T-helper 2 cell treated with Interferon-gamma antibody and Interleukin-4, amounts not matched to agents 100 ng/mL and 5 ng/mL, for 36 hours (primary cell): ENCODE data around the gene SUB1. TPM values are rescaled to one million over a fixed set of nuclear protein-coding genes. Genes with fewer than 3 reads are reported as not detected.
"Not testable (repeated sequence)": the region's sequence is repeated elsewhere in the genome, so short reads cannot be mapped to it uniquely, and the experiment has no call there.

Source experiments
- intact Hi-C: fragments of 100-400 bp; cut with micrococcal nuclease; formaldehyde crosslinking; loops from one replicate; pipeline ENCODE4 v1.15.1; 2023
- total RNA-seq: library from RNA; stranded (reverse); gene quantifications from 2 replicates; pipeline ENCODE4 v1.2.3, GENCODE V29; 2022

Gene SUB1
- 417 and 427 TPM in 2 replicates for total RNA-seq

- intact Hi-C loops = loop anchor here (1.0 to 2.0 kb wide), 6 partner anchors 48 to 855 kb away; partner anchors contain the start of genes GOLPH3, TARS1 and ZFR
These were observed at the start of gene SUB1 for GRCh38 chr5:32585446-32586275. SUB1 (plus strand) TSS chr5:32585557; CDS start chr5:32588513, 2,956 bp downstream.

- intact Hi-C loops = loop anchor here (5.0 kb wide), 1 partner anchor 364 kb away; the partner anchor contains the start of gene GOLPH3
These were observed 49.1 kb upstream of the SUB1 start for GRCh38 chr5:32536246-32536645.

DNA sequence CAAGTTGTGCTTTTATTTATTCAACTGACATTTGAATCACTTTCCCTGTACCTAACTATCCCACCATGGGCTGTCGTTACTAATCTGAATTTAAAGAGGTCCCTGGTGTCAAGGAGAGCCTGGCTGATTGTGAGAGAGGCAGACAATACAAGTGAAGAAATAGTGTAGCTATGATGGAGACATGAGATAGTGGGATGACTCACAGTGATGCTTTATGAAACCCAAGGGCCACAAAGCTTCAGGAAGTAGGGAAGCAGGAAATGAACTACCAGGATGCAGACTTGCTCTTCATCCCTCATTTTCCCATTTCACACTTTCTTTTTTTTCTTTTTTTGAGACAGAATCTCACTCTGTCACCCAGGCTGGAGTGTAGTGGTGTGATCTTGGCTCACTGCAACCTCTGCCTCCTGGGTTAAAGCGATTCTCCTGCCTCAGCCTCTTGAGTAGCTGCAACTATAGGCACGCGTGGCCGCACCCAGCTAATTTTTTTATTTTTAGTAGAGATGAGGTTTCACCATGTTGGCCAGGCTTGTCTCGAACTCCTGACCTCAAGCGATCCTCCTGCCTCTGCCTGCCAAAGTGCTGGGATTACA is 47.8 kb upstream of the SUB1 start:
- intact Hi-C loops = loop anchor here (1.0 to 5.0 kb wide), 2 partner anchors 48 to 365 kb away; partner anchors contain the start of genes GOLPH3 and SUB1

GRCh38 chr5:32538031-32538547 is 47.3 kb upstream of the SUB1 start:
- intact Hi-C loops = loop anchor here (5.0 kb wide), 1 partner anchor 366 kb away; the partner anchor contains the start of gene GOLPH3

DNA sequence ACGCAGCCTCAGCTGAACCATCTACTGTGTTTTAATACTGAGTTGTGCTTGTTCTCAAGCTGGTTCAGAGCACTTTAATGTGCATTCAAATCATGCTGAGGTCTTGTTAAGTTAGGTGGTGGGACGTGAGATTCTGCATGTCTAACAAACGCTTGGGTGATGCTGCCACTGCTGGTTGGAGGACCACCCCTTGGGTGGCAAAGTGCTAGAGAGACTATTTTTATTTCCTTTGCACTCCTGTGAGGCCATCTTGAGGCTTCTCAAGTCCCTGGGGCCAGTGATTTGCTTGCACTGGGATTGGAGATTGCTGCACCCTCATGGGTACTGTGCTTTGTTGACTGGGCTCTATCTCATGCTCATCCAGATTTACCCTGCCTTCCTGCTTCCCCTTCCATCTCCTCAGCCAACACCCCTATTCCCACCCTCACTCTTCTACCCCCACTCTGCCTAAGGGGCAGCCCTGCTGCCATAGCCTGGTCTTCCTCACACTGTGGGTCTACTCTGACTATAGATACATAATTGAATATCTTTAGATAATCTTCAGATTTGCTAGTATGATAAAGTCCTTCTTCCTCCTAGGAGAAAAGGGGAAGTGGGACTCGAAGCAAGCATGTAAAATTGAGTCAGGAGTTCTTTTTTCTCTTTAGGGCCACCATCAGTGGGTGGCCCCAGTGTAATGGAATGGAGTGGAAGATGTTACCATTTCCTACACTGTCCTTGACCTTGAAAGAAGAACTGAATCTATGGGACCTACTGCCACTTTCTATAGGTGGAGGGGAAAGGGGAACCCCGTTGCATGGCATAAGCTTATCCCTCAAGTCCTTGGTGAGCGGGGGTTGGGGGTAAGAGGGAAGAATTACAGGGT is 45.1 kb upstream of the SUB1 start:
- intact Hi-C loops = loop anchor here (5.0 kb wide), 1 partner anchor 368 kb away; the partner anchor contains the start of gene GOLPH3

GRCh38 chr5:32541241-32541640 is 44.1 kb upstream of the SUB1 start:
- intact Hi-C loops = no loop called here

GRCh38 chr5:32542216-32543059 is 42.9 kb upstream of the SUB1 start:
- intact Hi-C loops = loop anchor here (1.0 kb wide), 1 partner anchor 11 kb away; no protein-coding TSS in a partner anchor

DNA sequence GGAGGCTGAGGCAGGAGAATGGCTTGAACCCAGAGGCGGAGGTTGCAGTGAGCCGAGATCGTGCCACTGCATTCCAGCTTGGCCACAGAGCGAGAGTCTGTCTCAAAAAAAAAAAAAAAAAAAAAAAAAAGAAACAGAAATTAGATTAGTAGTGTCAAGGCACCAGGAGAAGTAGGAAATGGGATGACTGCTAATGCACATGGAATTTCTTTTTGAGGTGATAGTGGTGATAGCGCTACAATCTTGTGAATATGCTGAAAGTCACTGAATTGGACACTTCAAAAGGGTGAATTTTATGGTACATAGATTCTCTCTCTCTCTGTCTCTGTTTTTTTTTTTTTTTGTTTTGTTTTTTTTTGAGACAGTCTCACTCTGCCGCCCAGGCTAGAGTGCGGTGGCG is 42.1 kb upstream of the SUB1 start:
- intact Hi-C loops = no loop called here

- intact Hi-C loops = no loop called here
These were observed 40.1 kb upstream of the SUB1 start for GRCh38 chr5:32545102-32545800.

DNA sequence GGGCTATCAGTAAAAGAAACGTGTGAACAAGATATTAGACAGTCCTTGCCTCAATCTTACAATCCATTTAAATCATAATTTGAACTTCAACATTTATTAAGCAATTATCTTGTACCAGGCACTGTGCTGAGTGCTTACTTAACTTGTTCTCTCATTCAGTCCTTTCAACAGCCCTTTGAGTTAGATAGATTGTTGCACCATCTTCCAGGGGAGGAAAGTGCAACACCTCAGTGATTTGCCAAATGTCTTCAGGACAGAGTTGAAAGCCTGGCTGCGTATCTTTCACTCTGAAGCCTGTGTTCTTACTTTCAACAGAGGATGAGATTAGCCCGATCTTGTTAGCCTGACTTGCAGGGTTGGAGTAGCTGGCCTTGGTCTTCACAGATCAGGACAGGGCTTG is 34.2 kb upstream of the SUB1 start:
- intact Hi-C loops = no loop called here

GRCh38 chr5:32551865-32552264 is 33.5 kb upstream of the SUB1 start:
- intact Hi-C loops = no loop called here

DNA sequence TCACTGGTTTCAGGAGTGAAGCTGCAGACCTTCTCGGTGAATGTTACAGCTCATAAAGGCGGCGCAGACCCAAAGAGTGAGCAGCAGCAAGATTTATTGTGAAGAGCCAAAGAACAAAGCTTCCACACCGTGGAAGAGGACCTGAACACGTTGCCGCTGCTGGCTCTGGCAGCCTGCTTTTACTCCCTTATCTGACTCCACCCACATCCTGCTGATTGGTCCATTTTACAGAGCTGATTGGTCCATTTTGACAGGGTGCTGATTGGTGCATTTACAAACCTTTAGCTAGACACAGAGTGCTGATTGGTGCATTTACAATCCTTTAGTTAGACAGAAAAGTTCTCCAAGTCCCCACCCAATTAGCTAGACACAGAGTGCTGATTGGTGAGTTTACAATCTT is 32.9 kb upstream of the SUB1 start:
- intact Hi-C loops = not testable (repeated sequence)

DNA sequence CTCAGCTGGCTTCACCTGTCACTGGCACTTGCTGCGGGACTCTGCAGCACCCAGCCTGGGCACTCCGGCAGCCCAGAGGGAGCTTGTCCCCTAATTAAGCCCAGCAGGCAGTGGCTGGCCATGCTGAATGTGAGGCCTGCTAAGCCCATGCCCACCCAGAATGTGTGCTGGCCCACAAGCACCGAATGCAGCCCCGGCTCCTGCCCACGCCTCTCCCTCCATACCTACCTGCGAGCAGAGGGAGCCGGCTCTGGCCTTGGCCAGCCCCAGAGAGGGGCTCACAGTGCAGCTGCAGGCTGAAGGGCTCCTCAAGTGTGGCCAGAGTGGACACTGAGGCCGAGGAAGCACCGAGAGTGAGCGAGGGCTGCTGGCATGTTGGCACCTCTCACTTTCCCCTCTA is 32.4 kb upstream of the SUB1 start:
- intact Hi-C loops = no loop called here

- intact Hi-C loops = not testable (repeated sequence)
These were observed 31.1 kb upstream of the SUB1 start for GRCh38 chr5:32554181-32554780.

DNA sequence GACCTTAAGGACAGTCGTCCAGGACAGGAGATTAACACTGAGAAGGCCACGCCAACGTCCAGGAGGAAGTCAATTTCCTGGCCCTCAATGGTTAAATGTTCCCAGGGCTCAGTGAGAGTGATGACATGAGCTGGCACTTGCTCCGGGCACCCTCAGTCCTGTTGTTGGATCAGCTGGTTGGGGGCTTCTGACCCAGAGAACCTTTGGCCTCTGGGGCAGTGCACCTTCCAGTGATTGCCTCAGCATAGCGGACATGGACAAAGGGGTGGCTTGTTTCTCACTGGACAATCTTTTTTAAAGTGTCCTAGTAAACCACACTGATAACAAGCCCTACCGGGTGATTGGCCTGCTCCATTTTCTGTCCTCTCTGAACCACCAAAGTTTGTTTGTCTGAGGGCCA is 28.8 kb upstream of the SUB1 start:
- intact Hi-C loops = not testable (repeated sequence)

DNA sequence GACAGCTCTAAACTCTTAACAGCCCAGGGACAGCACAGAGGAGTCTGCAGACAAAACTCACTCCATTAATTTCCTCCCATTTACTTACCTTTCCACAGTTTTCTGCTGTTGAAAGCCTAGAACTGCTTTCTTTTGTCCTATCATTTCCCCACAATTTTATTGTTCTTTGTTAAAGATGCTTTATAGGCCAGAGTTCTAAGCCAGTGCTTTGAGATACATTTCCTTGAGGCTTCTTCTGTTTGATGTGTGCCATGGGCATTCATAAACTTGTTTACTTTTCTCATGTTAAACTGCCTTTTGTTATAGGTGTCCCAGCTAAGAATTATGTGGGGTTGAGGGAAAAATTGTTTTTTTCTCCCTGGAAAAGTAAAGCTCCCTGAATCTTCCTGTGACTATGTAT is 25.9 kb upstream of the SUB1 start:
- intact Hi-C loops = no loop called here

DNA sequence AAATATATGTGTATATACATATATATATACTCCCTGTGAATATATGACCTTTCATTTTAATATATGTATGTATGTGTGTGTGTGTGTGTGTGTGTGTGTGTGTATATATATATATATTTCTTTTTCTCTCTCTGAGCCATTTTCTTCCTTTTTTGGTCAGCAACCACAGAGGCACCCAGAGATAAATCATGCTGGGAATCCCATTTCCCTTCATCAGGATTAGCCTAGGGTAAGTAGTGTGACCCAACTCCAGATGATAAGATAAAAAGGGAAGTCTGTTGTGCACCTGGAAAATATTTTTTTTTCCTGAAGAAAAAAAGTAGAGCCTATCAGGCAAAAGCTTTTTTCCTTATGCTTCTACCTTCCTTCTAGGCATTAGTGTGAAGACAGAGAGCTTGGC is 25.4 kb upstream of the SUB1 start:
- intact Hi-C loops = no loop called here

DNA sequence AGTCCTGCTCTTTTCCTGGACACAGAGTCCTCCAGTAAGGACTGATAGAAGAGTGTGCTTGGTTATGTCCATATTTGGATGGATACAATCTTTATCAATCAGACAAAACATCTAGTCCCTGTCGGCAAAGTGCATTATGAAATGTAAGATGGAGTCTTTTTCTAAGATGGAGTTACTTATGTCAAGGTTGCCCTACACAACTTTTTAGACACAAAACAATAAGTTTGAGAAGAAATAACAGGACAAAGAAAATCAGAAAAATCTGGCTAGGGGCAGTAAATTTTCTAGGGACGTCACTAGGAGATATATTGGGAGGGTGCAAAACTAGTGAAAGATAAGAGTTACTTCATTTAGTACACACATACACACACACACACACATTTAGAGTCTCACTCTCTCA is 23.3 kb upstream of the SUB1 start:
- intact Hi-C loops = no loop called here

- intact Hi-C loops = no loop called here
These were observed 22.5 kb upstream of the SUB1 start for GRCh38 chr5:32562843-32563242.
